Activated naive CD8-positive, alpha-beta T cell (primary cell): ENCODE measurements around the gene GUCY1A2.

Experiments
- H3K27ac Mint-ChIP-seq: one replicate; pipeline ENCODE4 v1.8.0; 2021; ENCODE audit warnings: mixed read lengths
- H3K27me3 Mint-ChIP-seq: one replicate; pipeline ENCODE4 v1.8.0; 2021; ENCODE audit warnings: mixed read lengths
- H3K36me3 Mint-ChIP-seq: one replicate; pipeline ENCODE4 v1.8.0; 2021; ENCODE audit warnings: mixed read lengths
- H3K4me1 Mint-ChIP-seq: one replicate; pipeline ENCODE4 v1.8.0; 2021; ENCODE audit warnings: low read depth, mixed read lengths
- H3K4me3 Mint-ChIP-seq: one replicate; pipeline ENCODE4 v1.8.0; 2021; ENCODE audit warnings: mild to moderate bottlenecking, mixed read lengths
- H3K9me3 Mint-ChIP-seq: one replicate; pipeline ENCODE4 v1.8.0; 2021; ENCODE audit warnings: low read depth, mixed read lengths

GUCY1A2 gene

DNA sequence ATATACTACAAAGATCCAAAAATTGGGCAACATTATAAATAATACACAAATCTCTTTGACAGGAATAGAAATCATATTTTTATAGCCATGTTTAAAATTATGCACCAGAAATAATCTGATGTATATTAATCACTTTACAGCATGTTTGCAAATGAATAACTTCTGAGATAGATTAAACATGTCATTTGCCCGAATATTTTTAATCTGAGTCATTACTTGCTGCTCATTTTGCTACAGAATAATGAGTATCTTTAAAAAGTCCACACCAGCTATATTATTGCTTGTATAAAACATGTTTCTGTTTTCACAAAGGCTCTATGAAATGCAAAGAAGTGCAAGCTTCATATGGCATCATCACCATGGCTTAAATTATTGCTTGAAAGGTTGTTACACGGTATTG lies 336.8 kb downstream of the GUCY1A2 start:
- Mint-ChIP-seq H3K27me3 (no peaks in the 10 kb centered on the region), H3K4me3 (no peak overlapping the region), H3K27ac (no peak overlapping the region), H3K9me3 (no peaks in the 10 kb centered on the region), H3K4me1 (no peaks in the 10 kb centered on the region), H3K36me3 (no peaks in the 10 kb centered on the region)

DNA sequence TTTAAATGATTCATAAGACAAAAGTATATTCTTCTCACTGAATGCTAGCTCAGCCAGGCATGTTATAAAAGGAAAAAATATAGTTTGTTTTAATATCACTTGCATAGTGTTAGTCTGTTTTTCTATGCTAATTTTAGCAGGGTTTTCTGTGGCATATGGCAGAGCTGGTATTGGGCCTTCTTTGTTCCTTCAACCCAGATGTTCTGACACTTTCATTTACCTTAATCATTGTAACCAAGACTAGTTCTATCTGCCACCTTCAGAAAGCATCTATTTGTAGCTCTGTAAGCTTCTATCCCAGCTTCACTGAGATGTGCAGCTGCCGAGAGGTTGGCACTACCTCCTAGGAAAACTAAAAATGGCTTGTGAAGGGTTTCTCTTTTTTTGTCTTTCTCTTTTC lies 338.7 kb downstream of the GUCY1A2 start:
- Mint-ChIP-seq H3K4me3 (no peak overlapping the region), H3K27ac (no peak overlapping the region), H3K4me1 (no peaks in the 10 kb centered on the region), H3K9me3 (no peaks in the 10 kb centered on the region), H3K36me3 (no peaks in the 10 kb centered on the region), H3K27me3 (no peaks in the 10 kb centered on the region)

DNA sequence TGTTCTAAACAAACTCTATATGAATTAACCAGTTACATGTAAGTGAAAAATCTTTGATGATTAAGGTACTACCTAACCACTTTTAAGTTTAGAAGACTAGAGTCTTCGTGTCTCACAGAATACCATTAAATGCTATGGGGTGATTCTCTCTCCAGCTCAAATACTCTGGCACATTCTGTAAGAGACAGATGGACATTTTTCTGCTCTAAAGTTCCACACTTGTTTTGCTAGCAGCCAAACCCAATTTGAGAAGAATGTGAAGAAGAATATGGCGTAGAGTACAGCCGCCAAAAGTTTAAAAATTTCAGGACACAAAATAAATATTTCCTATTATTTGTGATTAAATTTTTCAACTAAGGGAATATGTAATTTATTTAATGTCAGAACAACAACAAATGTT lies 339.1 kb downstream of the GUCY1A2 start:
- Mint-ChIP-seq H3K4me1 (no peaks in the 10 kb centered on the region), H3K27ac (no peak overlapping the region), H3K9me3 (no peaks in the 10 kb centered on the region), H3K27me3 (no peaks in the 10 kb centered on the region), H3K4me3 (no peak overlapping the region), H3K36me3 (no peaks in the 10 kb centered on the region)

DNA sequence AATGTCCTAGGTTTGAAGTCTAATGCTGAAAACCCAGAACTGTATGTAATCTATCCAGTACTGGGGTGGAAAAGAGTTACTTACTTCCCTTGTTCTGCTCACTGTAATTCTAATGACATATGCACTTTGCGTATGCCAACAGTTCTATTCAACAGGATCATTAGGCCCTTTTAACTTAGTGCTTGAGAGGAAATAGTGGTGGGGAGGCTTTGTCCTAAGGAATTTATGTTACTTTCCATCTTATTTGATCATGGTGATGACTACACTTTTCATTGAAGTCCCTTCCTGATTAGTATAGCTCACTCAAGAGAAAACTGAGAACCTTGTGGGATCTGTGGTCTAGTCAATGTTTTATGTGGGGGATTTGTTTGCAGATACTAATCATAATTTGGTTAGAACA lies 348.2 kb downstream of the GUCY1A2 start:
- H3K4me3 Mint-ChIP-seq, result no peak overlapping the region
- no peaks in the 10 kb centered on the region for H3K36me3 Mint-ChIP-seq
- peaks cover 11% of the 10 kb centered on the region for H3K9me3 Mint-ChIP-seq
- no peaks in the 10 kb centered on the region for H3K27me3 Mint-ChIP-seq
- no peak overlapping the region for H3K27ac Mint-ChIP-seq
- no peaks in the 10 kb centered on the region for H3K4me1 Mint-ChIP-seq

DNA sequence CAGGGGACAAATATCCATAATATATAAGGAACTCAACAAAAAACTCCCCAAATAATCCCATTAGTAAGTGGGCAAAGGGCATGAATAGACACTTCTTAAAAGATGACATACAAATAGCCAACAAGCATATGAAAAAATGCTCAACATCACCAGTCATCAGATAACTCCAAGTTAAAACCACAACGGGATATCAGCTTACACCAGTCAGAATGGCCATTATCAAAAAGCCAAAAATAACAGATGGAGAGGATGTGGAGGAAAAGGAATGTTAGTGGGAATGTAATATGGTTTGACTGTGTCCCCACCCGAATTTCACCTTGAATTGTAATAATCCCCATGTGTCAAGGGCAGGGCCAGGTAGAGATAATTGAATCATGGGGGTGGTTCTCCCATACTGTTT lies 350.1 kb downstream of the GUCY1A2 start:
- Mint-ChIP-seq H3K4me1 (no peaks in the 10 kb centered on the region), H3K27ac (no peak overlapping the region), H3K27me3 (no peaks in the 10 kb centered on the region), H3K9me3 (peaks cover 11% of the 10 kb centered on the region), H3K36me3 (no peaks in the 10 kb centered on the region), H3K4me3 (no peak overlapping the region)

DNA sequence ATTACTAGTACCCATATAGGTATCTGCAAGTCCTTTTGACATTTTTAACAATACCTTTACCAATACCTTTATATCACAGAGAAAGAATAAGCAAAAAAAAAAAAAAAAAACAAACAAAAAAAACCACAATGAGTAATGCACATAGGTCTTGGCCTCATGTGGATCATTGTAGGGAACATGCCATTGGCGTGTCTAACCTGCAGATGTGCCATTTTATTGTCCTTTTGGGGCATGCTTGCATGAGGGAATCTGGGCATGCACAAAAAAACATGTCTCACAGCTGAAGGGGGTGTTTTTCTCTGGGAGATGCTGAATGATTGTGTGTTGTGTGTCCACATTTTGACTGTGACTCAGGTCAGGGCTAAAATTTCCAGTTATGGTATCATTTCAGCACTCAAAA lies 361.6 kb downstream of the GUCY1A2 start:
- peaks cover 7% of the 10 kb centered on the region for H3K9me3 Mint-ChIP-seq
- H3K4me3 Mint-ChIP-seq, result no peak overlapping the region
- H3K4me1 Mint-ChIP-seq, result no peaks in the 10 kb centered on the region
- no peaks in the 10 kb centered on the region for H3K36me3 Mint-ChIP-seq
- no peaks in the 10 kb centered on the region for H3K27me3 Mint-ChIP-seq
- no peak overlapping the region for H3K27ac Mint-ChIP-seq

DNA sequence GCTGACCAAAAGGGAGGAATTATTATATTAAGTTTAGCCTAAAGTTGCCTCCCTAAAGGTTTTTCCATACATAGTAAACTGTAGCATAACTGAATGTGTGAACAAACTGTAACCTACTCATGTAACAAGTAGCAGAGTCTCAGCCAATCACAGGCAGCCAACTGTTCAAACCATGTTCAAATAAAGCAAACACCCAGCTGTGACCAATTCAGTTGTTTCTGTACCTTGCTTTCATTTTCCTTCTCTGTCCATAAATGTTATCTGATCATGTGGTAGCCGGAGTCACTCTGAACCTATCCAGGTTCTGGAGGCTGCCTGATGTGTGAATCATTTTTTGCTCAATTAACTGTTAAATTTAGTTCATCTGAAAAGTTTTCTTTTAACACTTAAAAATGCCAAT lies 373.5 kb downstream of the GUCY1A2 start:
- H3K27ac Mint-ChIP-seq, result no peak overlapping the region
- no peaks in the 10 kb centered on the region for H3K27me3 Mint-ChIP-seq
- H3K4me3 Mint-ChIP-seq, result no peak overlapping the region
- H3K9me3 Mint-ChIP-seq, result peaks cover 23% of the 10 kb centered on the region
- H3K36me3 Mint-ChIP-seq, result no peaks in the 10 kb centered on the region
- no peaks in the 10 kb centered on the region for H3K4me1 Mint-ChIP-seq

DNA sequence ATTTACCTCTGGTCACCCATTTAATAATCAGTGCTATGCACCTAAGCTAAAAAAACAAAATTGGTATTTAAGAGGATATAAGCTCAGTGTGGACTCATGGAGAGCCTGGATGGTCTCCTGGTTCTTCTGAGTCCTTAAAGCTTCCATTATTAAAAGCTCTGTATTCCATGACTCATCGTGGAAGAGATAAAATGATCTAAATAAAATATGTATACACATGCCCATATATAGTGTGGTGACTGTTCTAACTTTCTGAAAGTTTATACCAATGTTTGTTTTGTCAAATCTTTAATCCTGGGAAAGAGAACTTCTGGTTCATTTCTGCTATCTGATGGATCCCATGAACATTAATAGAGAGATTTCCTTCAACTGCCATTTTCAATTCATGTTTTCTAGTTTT lies 375.9 kb downstream of the GUCY1A2 start:
- Mint-ChIP-seq H3K9me3 (peaks cover 24% of the 10 kb centered on the region), H3K36me3 (no peaks in the 10 kb centered on the region), H3K4me3 (no peak overlapping the region), H3K27me3 (no peaks in the 10 kb centered on the region), H3K27ac (no peak overlapping the region), H3K4me1 (no peaks in the 10 kb centered on the region)

DNA sequence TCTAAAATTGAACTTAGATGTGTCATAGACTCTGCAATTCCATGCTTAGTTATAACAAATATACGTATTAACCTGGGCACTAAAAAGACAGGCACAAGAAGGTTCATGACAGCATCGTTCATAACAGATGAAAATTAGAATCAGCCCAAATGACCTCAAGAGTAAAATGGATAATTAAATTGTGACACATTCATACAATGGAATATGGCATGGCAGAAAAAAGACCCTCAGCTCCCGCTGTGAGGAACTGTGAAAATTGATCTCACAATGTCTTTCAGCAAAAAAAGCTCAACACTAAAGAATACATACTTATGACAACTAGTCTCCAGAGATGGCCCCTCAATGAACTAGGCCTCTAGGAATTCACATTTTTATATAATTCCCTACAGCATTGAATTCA lies 386.0 kb downstream of the GUCY1A2 start:
- no peak overlapping the region for H3K4me3 Mint-ChIP-seq
- H3K27me3 Mint-ChIP-seq, result no peaks in the 10 kb centered on the region
- H3K36me3 Mint-ChIP-seq, result no peaks in the 10 kb centered on the region
- peaks cover 12% of the 10 kb centered on the region for H3K9me3 Mint-ChIP-seq
- no peak overlapping the region for H3K27ac Mint-ChIP-seq
- no peaks in the 10 kb centered on the region for H3K4me1 Mint-ChIP-seq

DNA sequence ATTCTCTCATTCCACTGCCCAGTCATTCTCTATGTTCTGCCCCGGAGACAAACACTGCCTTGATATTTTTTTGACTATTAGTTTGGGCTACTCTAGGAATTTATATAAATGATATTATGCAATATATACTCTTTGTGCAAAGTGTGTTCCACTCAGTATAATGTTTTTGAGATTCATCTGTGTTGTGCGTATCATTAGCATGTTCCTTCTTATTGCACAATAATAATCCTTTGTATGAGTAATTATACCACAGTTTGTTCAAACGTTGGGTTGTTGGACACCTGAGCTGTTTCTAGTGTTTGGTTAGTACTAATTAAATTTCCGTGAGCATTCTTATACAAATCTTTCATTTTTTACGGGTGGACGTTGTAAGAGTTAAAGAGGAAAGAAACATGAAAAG lies 390.6 kb downstream of the GUCY1A2 start:
- H3K4me3 Mint-ChIP-seq, result no peak overlapping the region
- H3K36me3 Mint-ChIP-seq, result no peaks in the 10 kb centered on the region
- H3K9me3 Mint-ChIP-seq, result peaks cover 16% of the 10 kb centered on the region
- no peaks in the 10 kb centered on the region for H3K27me3 Mint-ChIP-seq
- H3K27ac Mint-ChIP-seq, result no peak overlapping the region
- no peaks in the 10 kb centered on the region for H3K4me1 Mint-ChIP-seq

DNA sequence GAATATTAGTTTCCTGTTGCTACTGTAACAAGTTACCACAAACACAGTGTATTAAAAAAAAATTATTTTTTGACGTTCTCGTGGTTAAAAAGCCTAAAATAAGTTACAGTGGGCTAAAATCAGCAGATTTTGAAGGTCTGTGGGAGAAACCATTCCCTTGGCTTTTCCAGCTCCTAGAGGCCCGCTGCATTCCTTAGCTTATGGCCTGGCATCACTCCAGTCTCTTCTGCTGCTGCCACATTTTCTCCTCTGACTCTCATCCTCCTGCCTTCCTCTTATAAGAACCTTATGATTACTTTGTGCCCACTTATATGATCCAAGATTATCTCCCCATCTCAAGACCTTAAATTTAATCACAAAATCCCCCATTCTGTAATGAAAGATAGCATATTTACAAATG lies 392.7 kb downstream of the GUCY1A2 start:
- Mint-ChIP-seq H3K36me3 (no peaks in the 10 kb centered on the region), H3K4me1 (no peaks in the 10 kb centered on the region), H3K27me3 (no peaks in the 10 kb centered on the region), H3K9me3 (peaks cover 14% of the 10 kb centered on the region), H3K4me3 (no peak overlapping the region), H3K27ac (no peak overlapping the region)

DNA sequence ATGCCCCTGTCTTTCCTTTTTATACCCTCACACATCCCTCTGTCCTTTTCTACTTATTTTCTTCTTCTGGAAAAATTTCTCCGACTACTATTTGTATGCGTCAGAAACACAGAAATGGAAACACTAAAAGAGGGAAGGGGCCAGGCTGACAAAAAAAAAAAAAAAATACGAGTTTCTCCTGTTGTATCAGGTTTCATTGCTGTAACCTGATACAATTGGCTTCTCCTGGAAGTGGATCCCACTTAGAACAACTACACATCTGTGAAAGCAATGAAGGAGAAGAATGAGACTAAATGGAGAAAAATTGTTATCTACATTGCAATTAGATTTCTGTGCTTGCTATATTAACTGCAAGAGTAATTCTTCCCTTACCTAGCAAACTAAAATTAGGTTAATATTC lies 393.9 kb downstream of the GUCY1A2 start:
- H3K9me3 Mint-ChIP-seq, result peaks cover 14% of the 10 kb centered on the region
- no peaks in the 10 kb centered on the region for H3K27me3 Mint-ChIP-seq

More for the DNA sequence above, 393.9 kb downstream of the GUCY1A2 start:
- H3K4me1 Mint-ChIP-seq, result no peaks in the 10 kb centered on the region
- H3K27ac Mint-ChIP-seq, result no peak overlapping the region
- H3K4me3 Mint-ChIP-seq, result no peak overlapping the region
- H3K36me3 Mint-ChIP-seq, result no peaks in the 10 kb centered on the region
